Endothelial cell (in vitro differentiated cells): Measurements from ENCODE around the gene KRTAP5-11. TPM values are rescaled to one million over a fixed set of nuclear protein-coding genes. Genes with fewer than 3 reads are reported as not detected.

Source experiments
- DNase-seq: peaks from one replicate; pipeline ENCODE4 v3.0.0; 2021; ENCODE audit warnings: low spot score
- H3K27ac Mint-ChIP-seq: one replicate; pipeline ENCODE4 v1.8.0; 2021; ENCODE audit warnings: mixed read lengths, inconsistent platforms; ENCODE audit not compliant: unreplicated experiment
- H3K27me3 Mint-ChIP-seq: one replicate; pipeline ENCODE4 v1.8.0; 2021; ENCODE audit warnings: mild to moderate bottlenecking, moderate library complexity, mixed read lengths, inconsistent platforms; ENCODE audit not compliant: unreplicated experiment
- H3K36me3 Mint-ChIP-seq: one replicate; pipeline ENCODE4 v1.8.0; 2021; ENCODE audit warnings: mild to moderate bottlenecking, low read depth, mixed read lengths, inconsistent platforms; ENCODE audit not compliant: unreplicated experiment
- H3K4me1 Mint-ChIP-seq: one replicate; pipeline ENCODE4 v1.8.0; 2021; ENCODE audit warnings: mild to moderate bottlenecking, mixed read lengths, inconsistent platforms; ENCODE audit not compliant: unreplicated experiment
- H3K4me3 Mint-ChIP-seq: one replicate; pipeline ENCODE4 v1.8.0; 2021; ENCODE audit warnings: mild to moderate bottlenecking, mixed read lengths, inconsistent platforms; ENCODE audit not compliant: unreplicated experiment
- H3K9me3 Mint-ChIP-seq: one replicate; pipeline ENCODE4 v1.8.0; 2021; ENCODE audit warnings: mixed read lengths, inconsistent platforms; ENCODE audit not compliant: unreplicated experiment
- total RNA-seq: library from RNA; stranded (reverse); fragmentation: NEBNext Ultra II Directional; extraction: Animal tissue kit (Norgen Biotek cat#: 25700); gene quantifications from one replicate; pipeline ENCODE4 v1.2.1, GENCODE V29; 2021; ENCODE audit not compliant: unreplicated experiment
- TF ChIP-seq, protein P1 (sequence below): fragments of 200-600 bp; sonication (generic); IDR thresholded peaks from one replicate; pipeline ENCODE4 v1.5.0; 2021; ENCODE audit warnings: antibody characterized with exemption; ENCODE audit not compliant: unreplicated experiment

Gene KRTAP5-11
- total RNA-seq, 1 donor from 2014 or later: not detected

GRCh38 chr11:71532036-71532610 lies 50.6 kb downstream of the KRTAP5-11 start:
- H3K27me3 Mint-ChIP-seq: peaks cover 1% of the 10 kb centered on the region
- no peak overlapping the region for H3K4me3 Mint-ChIP-seq
- no peaks in the 10 kb centered on the region for H3K9me3 Mint-ChIP-seq
- DNase-seq: no peak
- peaks cover 13% of the 10 kb centered on the region for H3K4me1 Mint-ChIP-seq
- no peaks in the 10 kb centered on the region for H3K36me3 Mint-ChIP-seq
- no peak overlapping the region for H3K27ac Mint-ChIP-seq
- TF ChIP-seq, protein P1, sequence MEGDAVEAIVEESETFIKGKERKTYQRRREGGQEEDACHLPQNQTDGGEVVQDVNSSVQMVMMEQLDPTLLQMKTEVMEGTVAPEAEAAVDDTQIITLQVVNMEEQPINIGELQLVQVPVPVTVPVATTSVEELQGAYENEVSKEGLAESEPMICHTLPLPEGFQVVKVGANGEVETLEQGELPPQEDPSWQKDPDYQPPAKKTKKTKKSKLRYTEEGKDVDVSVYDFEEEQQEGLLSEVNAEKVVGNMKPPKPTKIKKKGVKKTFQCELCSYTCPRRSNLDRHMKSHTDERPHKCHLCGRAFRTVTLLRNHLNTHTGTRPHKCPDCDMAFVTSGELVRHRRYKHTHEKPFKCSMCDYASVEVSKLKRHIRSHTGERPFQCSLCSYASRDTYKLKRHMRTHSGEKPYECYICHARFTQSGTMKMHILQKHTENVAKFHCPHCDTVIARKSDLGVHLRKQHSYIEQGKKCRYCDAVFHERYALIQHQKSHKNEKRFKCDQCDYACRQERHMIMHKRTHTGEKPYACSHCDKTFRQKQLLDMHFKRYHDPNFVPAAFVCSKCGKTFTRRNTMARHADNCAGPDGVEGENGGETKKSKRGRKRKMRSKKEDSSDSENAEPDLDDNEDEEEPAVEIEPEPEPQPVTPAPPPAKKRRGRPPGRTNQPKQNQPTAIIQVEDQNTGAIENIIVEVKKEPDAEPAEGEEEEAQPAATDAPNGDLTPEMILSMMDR: no peak

Other genes starting within 250 kb of the KRTAP5-11 start
- gene DHCR7, start 134.5 kb downstream of the KRTAP5-11 start, total RNA-seq: 130 TPM
- 69.0 TPM for gene NADSYN1, start 129.7 kb downstream of the KRTAP5-11 start, total RNA-seq
- not detected for gene KRTAP5-7, start 55.6 kb downstream of the KRTAP5-11 start, total RNA-seq
- gene KRTAP5-8, start 44.9 kb downstream of the KRTAP5-11 start, total RNA-seq: not detected
- 0.80 TPM for gene KRTAP5-9, start 34.5 kb downstream of the KRTAP5-11 start, total RNA-seq
- 0.23 TPM for gene KRTAP5-10, start 17.3 kb downstream of the KRTAP5-11 start, total RNA-seq